ENCODE data around the gene PPDPF.
"Not testable (repeated sequence)": the region's sequence is repeated elsewhere in the genome, so short reads cannot be mapped to it uniquely, and the experiment has no call there.

The PPDPF gene

DNA sequence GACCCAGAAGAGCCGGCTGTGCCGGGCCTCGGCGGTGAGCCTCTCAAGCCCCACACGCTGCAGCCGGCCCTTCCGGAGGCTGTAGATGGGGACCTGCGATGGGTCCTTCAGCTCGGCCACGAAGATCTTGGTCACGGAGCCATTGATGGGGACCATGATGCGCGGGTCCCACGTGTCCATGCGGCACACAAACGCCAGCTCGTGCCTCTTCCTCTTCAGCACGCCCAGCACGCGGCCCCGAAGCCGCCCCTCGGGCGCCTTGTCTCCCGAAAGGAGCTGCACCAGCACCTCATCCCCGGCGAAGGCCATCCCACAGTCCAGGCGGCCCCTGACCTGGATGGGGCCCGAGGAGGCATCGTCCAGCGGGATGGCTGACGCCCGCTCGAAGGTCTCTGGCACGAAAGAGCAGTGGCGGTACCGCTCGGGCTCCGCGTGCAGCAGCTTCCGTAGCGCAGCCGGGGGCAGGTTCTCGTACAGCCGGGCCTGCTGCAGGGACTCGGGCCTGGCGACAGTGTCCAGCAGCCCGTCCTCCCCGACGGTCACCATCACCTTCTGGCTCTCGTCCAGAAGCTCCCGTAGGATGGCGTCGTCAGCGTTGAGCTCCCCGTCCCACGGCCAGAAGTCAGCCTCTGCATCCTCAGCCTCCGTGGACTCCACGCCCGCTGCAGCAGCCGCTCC is 44.6 kb downstream of the PPDPF start:
- no peak for DNase-seq (ENCODE audit: low spot score)

DNA sequence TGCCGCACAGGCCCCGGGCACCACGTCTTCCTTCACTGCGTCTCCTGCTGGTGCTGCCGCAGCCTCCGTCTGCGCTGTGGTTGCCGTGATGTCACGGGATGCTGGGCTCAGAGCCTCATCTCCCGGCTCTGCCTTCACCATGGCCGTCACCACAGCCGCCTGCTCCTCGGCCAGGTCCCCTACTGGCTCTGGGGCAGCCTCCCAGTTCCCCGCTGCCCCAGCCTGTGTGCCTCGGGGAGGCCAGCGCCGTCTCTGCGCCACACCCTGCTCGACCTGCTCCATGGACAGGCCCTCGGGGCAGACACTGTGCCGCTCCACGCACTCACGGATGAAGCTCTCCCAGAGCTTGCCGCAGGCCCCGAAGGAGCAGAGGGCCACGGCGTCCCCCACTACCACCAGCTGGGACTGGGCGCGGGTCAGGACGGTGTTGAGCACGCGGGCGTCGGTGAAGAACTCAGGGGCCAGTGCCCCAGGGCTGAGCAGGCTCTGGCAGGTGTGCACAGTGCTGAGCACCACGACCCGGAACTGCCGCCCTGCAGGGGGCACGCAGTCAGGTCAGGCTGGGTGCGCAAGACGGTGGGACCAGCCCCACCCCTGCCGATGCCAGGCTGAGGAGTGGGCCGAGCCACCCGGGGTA is 45.3 kb downstream of the PPDPF start:
- DNase-seq (ENCODE audit: low spot score), result no peak

DNA sequence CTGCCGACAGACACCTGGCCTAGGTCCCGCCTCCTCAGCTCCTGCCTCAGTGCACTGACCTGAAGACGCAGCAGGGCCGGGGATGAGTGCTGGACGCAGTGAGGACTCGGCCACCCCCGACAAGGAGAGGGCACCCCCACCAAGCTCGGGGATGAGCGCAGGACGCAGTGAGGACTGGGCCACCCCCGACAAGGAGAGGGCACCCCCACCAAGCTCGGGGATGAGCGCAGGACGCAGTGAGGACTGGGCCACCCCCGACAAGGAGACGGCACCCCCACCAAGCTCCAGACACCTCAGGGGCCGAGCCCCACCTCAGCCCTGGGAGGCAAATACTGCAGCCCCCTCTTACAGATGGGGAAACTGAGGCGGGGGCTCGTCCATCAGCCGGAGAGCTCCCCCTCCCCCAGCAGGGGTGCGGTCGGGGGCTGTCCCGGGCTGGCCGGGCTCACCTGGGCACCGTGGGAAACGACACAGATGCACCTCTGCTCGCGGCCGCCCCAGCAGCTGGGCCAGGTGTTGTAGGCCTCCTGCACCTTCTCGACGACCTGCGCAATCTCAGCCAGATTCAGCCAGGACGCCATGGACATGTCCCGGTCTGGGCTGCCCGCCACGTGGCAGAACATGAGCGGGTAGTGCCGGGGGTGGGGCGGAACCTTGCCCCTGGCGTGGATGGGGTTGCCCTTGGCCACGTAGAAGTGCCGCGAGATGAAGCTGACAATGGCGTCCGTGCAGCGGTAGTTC is 46.0 kb downstream of the PPDPF start:
- DNase-seq (ENCODE audit: low spot score), result no peak

DNA sequence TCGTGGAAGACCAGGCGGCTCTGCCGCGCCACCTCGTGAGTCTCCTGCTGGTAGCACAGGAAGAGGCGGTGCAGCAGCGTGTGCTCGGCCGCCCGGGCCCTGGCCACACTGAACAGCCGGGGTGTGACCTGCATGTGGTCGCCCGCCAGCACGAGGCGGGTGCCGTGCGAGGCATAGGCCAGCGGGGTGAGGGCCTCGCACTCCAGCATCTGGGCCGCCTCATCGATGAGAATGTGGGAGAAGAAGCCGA is 46.5 kb downstream of the PPDPF start:
- DNase-seq (ENCODE audit: low spot score), result no peak

DNA sequence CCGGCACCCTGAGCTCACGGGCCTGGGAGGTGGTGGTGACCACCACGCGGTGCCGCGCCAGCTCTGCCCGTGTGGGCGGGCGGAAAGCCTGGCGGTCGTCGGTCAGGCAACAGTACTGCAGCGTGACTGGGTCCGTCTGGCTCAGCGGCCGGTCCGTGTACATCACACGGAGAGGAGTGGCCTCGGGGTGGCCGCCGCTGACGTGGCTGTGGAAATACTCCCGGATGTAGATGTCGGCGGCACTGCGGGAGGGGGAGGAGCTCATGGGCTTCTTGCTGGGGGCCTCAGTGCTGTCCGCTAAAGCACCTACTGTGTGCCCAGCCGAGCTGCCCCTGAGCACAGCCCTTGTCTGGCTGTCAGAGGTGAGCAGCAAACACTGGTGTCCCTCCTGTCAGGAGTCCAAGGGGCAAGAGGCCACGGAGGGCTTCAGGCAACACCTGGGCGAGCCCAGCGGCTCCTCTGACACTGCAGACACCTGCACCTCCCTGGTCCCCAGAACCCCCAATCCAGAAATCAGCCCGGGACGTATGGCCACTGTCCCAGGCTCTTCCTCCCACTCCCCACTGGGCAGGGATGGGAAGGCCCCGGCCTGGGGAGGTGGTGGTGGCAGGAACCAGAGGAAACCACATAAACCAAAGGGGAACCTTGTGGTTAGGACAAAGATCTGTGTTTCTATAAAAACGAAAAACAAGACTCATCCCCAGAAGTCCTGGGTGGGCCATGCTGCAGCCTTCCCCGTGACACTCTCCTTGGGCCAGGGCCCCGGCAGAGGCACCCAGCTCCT is 47.0 kb downstream of the PPDPF start:
- DNase-seq (ENCODE audit: low spot score), result peak; percentile 53

DNA sequence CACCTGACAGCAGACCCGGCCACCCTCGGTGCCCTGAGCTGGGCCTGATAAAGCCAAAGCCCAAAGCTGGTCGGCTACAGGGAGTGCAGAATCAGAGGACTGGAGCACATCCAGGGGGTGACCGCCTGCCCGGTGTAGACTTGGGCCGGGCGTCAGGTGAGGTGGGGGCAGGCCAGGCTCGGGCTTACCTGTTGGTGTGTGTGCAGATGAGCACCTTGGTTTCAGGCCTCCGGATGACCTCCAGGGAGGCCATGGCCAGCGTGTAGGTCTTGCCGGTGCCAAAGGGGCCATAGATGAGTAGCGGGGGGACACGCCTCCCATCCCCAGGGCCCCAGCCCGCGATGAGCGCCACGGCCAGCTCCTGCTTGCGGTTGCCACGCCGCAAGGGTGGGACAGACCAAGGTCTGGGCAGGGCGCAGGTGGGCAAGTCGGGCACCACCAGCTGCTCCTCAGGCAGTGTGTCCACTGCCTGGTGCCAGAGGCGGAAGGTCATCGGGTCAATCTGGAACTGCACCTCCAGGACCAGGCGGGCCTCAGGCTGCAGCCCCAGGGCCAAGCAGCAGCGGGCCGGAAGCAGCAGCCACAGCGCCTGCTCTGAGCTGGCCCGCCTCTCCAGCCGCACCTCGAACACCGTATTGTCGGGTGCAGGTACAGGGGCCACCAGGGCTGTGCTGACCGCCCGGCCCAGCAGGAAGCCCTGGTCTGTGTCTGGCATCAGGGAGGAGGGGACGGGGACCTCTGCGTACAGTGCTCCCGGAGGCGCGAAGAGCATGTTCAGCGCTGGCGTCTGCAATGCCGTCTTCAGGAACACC is 47.8 kb downstream of the PPDPF start:
- no peak for DNase-seq (ENCODE audit: low spot score)

DNA sequence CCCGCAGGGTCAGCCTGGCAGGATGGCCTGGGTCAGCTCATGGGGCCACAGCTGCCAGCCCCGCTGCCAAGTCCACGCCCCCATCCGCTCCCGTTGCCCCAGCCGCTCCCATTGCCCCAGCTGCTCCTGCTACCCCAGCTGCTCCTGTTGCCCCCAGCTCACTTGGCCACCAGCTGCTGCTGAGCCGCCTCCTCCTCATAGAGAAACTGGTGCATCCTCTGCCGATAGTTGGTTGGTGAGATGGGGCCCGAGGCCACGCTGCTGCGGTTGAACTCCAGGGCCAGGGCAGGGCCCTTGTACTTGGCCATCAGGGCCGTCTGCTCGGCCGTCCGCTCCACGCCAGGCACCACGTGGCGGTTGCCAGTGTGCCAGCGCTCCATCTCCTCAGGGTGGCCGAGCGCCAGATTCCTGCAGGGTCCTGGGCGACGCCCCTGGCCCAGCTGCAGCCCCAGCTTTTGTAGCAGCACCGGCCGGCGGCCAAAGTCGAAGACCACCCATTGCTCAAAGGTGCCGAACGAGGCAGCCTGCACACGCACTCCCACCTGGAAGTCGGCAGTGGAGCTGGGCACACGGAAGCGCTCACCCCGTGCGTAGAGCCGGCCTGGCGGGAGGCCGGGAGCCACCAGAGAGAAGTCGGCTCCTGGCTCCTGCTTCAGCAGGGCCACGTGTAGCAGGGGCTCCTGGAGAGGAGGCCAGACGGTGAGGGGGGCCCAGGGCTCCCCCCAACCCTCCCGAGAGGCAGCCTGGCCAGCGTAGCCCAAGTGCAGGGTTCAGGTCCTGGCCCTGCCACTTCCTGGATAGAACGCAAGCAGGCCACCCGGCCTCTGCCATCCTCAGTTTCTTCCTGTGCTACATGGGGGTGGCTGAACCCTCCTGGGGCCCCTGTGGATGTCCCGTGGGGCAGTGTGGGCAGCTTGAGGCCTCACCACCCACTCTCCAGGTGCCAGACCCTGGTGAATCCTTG is 48.7 kb downstream of the PPDPF start:
- no peak for DNase-seq (ENCODE audit: low spot score)

DNA sequence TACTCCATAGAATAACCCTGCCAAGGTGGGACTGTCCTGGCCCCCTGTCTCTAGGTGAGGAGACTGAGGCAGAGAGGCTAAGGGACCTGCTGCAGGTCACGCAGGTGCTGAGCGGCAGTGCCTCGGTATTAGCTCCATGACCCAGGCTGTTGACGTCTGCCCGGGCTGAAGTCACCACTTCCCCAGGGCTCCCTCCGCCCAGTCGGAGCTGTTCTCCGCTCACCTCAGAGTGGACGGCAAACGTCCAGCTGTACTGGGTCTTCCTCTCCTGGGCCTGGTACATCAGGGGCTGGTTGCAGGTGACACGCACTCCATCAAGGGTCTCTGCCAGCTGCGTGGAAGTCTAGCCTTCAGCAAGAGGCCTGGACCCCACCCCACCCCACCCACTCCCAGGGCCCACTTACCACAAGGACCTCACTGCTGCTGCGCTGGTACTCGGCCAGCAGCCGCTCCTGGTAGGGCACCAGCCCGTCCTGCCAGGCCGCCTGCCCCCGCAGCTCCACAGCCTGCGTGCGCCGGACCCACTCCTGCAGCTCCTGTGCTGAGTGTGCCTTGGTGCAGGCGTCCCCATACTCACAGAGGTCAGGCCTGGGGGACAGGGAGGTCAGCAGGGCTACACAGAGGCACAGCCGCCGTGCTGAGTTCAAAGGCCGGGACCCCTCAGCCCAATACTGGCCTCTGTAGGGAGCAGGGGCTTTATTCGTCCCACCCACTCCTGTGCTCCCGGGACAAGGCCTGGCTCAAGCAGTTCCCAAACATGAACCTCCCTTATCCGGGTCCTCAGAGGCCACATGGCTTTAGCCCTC is 49.9 kb downstream of the PPDPF start:
- DNase-seq (ENCODE audit: low spot score), result no peak

DNA sequence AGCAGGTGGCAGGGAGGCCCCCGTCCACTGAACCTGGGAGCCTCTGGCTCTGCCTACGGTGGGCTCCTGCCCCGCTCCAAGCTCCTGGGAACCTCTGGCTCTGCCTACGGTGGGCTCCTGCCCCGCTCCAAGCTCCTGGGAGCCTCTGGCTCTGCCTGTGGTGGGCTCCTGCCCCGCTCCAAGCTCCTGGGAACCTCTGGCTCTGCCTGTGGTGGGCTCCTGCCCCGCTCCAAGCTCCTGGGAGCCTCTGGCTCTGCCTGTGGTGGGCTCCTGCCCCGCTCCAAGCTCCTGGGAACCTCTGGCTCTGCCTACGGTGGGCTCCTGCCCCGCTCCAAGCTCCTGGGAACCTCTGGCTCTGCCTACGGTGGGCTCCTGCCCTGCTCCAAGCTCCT is 50.5 kb downstream of the PPDPF start:
- DNase-seq (ENCODE audit: low spot score), result not testable (repeated sequence)
